ENCODE results near the gene PLCL2.

Gene PLCL2

GRCh38 chr3:16883723-16884083 lies 1.1 kb upstream of the PLCL2 start:
- no peak overlapping the region for H2AFZ ChIP-seq (ENCODE audit: low read depth, low read length, severe bottlenecking)
- no peak overlapping the region for H3K9ac ChIP-seq (ENCODE audit: low read length)
- peaks cover 6% of the 10 kb centered on the region for H3F3A ChIP-seq (ENCODE audit: insufficient read depth)
- TF ChIP-seq CTCF (IDR thresholded peaks at IDR 0.05; ENCODE audit: insufficient read depth, low read length, poor library complexity, severe bottlenecking): no peak
- no peak for TF ChIP-seq EZH2phosphoT487 (conservative IDR thresholded peaks at IDR 0.05; ENCODE audit: low read length)
- H3K4me2 ChIP-seq (ENCODE audit: low read depth, low read length, poor library complexity, severe bottlenecking): peak overlapping the region; percentile 62
- H3K36me3 ChIP-seq (ENCODE audit: low read length): no peaks in the 10 kb centered on the region
- peaks cover 5% of the 10 kb centered on the region; the same call in 1 of the 2 replicates for H4K20me1 ChIP-seq (ENCODE audit: low read depth, low read length)
- no peak overlapping the region for H3K4me3 ChIP-seq (ENCODE audit: insufficient read depth, low read length, poor library complexity, severe bottlenecking)
- H3K9me2 ChIP-seq (replicated peaks; ENCODE audit: insufficient read depth, low read length): no peaks in the 10 kb centered on the region
- H3K9me3 ChIP-seq (ENCODE audit: insufficient read depth, low read length): no peaks in the 10 kb centered on the region
- no peak overlapping the region for H3K27ac ChIP-seq (ENCODE audit: low read depth, low read length)
- no peaks in the 10 kb centered on the region for H3K27me3 ChIP-seq (ENCODE audit: low read length)
- no peaks in the 10 kb centered on the region; the same call in 1 of the 2 replicates for H3K79me2 ChIP-seq (ENCODE audit: insufficient read depth, low read length)

- Histone ChIP-seq H3K36me3 (ENCODE audit: low read length) (no peaks in the 10 kb centered on the region), H3F3A (ENCODE audit: insufficient read depth) (peaks cover 6% of the 10 kb centered on the region), H3K9ac (ENCODE audit: low read length) (peak overlapping the region; percentile 66), H3K27me3 (ENCODE audit: low read length) (no peaks in the 10 kb centered on the region), H3K79me2 (ENCODE audit: insufficient read depth, low read length) (no peaks in the 10 kb centered on the region; the same call in 1 of the 2 replicates), H4K20me1 (ENCODE audit: low read depth, low read length) (peaks cover 5% of the 10 kb centered on the region; the same call in 1 of the 2 replicates), H3K9me2 (replicated peaks; ENCODE audit: insufficient read depth, low read length) (no peaks in the 10 kb centered on the region), H3K4me2 (ENCODE audit: low read depth, low read length, poor library complexity, severe bottlenecking) (peak overlapping the region; percentile 62), H2AFZ (ENCODE audit: low read depth, low read length, severe bottlenecking) (peak overlapping the region; percentile 90), H3K4me3 (ENCODE audit: insufficient read depth, low read length, poor library complexity, severe bottlenecking) (peak overlapping the region; percentile 68), H3K27ac (ENCODE audit: low read depth, low read length) (peak overlapping the region; percentile 59), H3K9me3 (ENCODE audit: insufficient read depth, low read length) (no peaks in the 10 kb centered on the region)
- TF ChIP-seq CTCF (IDR thresholded peaks at IDR 0.05; ENCODE audit: insufficient read depth, low read length, poor library complexity, severe bottlenecking): peak; percentile 49
- TF ChIP-seq EZH2phosphoT487 (conservative IDR thresholded peaks at IDR 0.05; ENCODE audit: low read length): no peak
These were observed 539 bp upstream of the PLCL2 start for GRCh38 chr3:16884084-16884747.

GRCh38 chr3:16885593-16886302 lies 993 bp downstream of the PLCL2 start:
- Histone ChIP-seq H3K27ac (ENCODE audit: low read depth, low read length) (no peak overlapping the region), H2AFZ (ENCODE audit: low read depth, low read length, severe bottlenecking) (peak overlapping the region; percentile 90), H3K4me3 (ENCODE audit: insufficient read depth, low read length, poor library complexity, severe bottlenecking) (peak overlapping the region; percentile 68), H3K9me2 (replicated peaks; ENCODE audit: insufficient read depth, low read length) (no peaks in the 10 kb centered on the region), H3K9me3 (ENCODE audit: insufficient read depth, low read length) (no peaks in the 10 kb centered on the region), H3K79me2 (ENCODE audit: insufficient read depth, low read length) (no peaks in the 10 kb centered on the region; the same call in 1 of the 2 replicates), H3K4me2 (ENCODE audit: low read depth, low read length, poor library complexity, severe bottlenecking) (peak overlapping the region; percentile 62), H3K36me3 (ENCODE audit: low read length) (no peaks in the 10 kb centered on the region), H3K27me3 (ENCODE audit: low read length) (no peaks in the 10 kb centered on the region), H3K9ac (ENCODE audit: low read length) (peak overlapping the region; percentile 66), H3F3A (ENCODE audit: insufficient read depth) (peaks cover 6% of the 10 kb centered on the region), H4K20me1 (ENCODE audit: low read depth, low read length) (peaks cover 5% of the 10 kb centered on the region; the same call in 1 of the 2 replicates)
- TF ChIP-seq CTCF (IDR thresholded peaks at IDR 0.05; ENCODE audit: insufficient read depth, low read length, poor library complexity, severe bottlenecking): no peak
- no peak for TF ChIP-seq EZH2phosphoT487 (conservative IDR thresholded peaks at IDR 0.05; ENCODE audit: low read length)

All from SU-DHL-6 (cell line).